Measurements from ENCODE around the gene FILIP1. TPM values are rescaled to one million over a fixed set of nuclear protein-coding genes. Genes with fewer than 3 reads are reported as not detected.

FILIP1 gene
- polyA plus RNA-seq, 1 of the 3 experiments (the other 2 are of a cell fraction): 0.03 TPM

DNA sequence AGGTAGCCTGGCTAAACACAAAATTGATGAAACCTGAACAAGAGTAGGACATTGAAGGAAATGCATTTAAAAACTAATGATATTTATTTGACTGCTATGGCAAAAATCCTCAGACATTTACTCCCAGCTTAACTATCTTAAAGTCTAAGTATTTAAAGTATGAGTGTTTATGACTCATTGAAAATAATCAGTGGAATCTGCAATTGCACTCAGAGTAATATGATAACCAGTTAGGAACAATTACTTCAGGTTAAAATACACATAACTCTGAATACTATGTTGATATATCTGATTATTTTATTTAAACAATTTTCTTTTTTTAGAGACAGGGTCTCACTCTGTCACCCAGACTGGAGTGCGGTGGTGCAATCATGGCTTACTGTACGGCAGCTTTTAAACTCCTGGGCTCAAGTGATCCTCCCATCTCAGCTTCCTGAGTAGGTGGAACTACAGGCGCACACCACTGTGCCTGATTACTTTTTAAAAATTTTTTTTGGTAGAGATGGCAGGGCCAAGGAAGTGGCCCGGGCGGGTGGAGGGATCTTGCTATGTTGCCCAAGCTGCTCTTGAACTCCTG is 43.9 kb downstream of the FILIP1 start (continued):
- TF ChIP-seq, protein P1, sequence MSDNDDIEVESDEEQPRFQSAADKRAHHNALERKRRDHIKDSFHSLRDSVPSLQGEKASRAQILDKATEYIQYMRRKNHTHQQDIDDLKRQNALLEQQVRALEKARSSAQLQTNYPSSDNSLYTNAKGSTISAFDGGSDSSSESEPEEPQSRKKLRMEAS (IDR thresholded peaks at IDR 0.05; ENCODE audit: low read depth): no peak
- TF ChIP-seq SMC3 (IDR thresholded peaks at IDR 0.05; ENCODE audit: low read depth, low read length): no peak
- no peak for TF ChIP-seq SIN3A (IDR thresholded peaks at IDR 0.05; ENCODE audit: borderline replicate concordance, low read depth, low read length)
- TF ChIP-seq TAF1 (IDR thresholded peaks at IDR 0.05; ENCODE audit: borderline replicate concordance, low read depth, low read length): no peak
- TF ChIP-seq, protein P2, sequence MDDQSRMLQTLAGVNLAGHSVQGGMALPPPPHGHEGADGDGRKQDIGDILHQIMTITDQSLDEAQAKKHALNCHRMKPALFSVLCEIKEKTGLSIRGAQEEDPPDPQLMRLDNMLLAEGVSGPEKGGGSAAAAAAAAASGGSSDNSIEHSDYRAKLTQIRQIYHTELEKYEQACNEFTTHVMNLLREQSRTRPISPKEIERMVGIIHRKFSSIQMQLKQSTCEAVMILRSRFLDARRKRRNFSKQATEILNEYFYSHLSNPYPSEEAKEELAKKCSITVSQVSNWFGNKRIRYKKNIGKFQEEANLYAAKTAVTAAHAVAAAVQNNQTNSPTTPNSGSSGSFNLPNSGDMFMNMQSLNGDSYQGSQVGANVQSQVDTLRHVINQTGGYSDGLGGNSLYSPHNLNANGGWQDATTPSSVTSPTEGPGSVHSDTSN (IDR thresholded peaks at IDR 0.05): peak; percentile 62
- no peak for TF ChIP-seq YY1 (IDR thresholded peaks at IDR 0.05; ENCODE audit: low read depth)
- no peak for TF ChIP-seq EZH2phosphoT487 (IDR thresholded peaks at IDR 0.05; ENCODE audit: borderline replicate concordance, low read depth)
- TF ChIP-seq FOSL2 (IDR thresholded peaks at IDR 0.05; ENCODE audit: borderline replicate concordance, low read depth): peak; percentile 89
- no peak for TF ChIP-seq RXRA (IDR thresholded peaks at IDR 0.05; ENCODE audit: borderline replicate concordance, low read depth)

DNA sequence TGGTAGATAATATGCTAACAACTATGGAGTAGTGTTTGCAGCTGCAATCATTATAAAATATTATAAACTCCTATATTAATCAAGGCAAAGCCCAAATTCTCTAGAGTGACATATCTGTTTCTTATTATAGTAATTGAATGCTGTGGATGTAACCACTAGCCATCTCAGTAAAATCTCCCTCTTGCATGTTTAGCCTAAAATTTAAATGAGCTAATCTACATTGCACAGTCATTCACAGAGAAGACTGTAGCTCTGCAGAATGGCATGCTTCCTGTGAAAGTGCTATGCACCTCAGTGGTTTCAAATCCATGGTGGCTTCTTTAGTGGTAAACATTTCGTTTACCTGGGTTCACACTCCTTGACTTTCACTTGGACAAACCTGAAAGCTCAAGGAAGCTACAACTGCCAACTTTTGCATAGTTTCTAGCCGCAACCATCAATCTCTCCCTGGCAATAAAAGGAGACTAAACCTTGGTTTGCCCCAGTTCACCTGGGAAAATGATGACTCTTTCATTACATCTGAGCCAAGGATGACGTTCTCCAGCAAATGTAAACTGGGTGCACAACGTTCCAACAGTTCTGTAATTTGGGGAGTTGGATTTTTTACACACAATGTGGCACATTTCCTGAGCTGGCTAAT is 47.2 kb downstream of the FILIP1 start:
- H3K79me2 ChIP-seq (ENCODE audit: insufficient read depth): no peaks in the 10 kb centered on the region
- WGBS (ENCODE audit: low lambda C conversion rate): 63% methylated on average over 4 of the region's 4 CpGs

More for the DNA sequence above, 47.2 kb downstream of the FILIP1 start:
- Histone ChIP-seq H2AFZ (ENCODE audit: low read depth) (no peak overlapping the region), H3K4me3 (ENCODE audit: low read depth in 2 of 2, low read length in 1 of 2) (no peak overlapping the region), H4K20me1 (ENCODE audit: insufficient read depth) (no peaks in the 10 kb centered on the region), H3K4me2 (no peak overlapping the region), H3K9me3 (no peaks in the 10 kb centered on the region), H3F3A (replicated peaks; ENCODE audit: insufficient read depth) (peaks cover 14% of the 10 kb centered on the region), H3K27ac (ENCODE audit: low read depth in 2 of 2, low read length in 1 of 2) (no peak overlapping the region), H3K27me3 (ENCODE audit: insufficient read depth) (no peaks in the 10 kb centered on the region), H3K9me2 (no peaks in the 10 kb centered on the region), H3K36me3 (replicated peaks in 1 of 2; ENCODE audit: control insufficient read depth in 1 of 2, insufficient read depth in 2 of 2, low read length in 1 of 2) (no peaks in the 10 kb centered on the region), H3K4me1 (ENCODE audit: control insufficient read depth in 1 of 2, insufficient read depth in 2 of 2, low read depth in 1 of 2, low read length in 1 of 2) (no peaks in the 10 kb centered on the region), H3K9ac (no peak overlapping the region)
- POLR2A ChIA-PET: no interaction called here
- no peak for DNase-seq
- CTCF ChIA-PET: interaction anchor here (0.6 to 1.3 kb wide), 2 partner anchors 64 to 299 kb away, joined by 3 to 4 read pairs; no protein-coding TSS in a partner anchor
- TF ChIP-seq, protein P3, sequence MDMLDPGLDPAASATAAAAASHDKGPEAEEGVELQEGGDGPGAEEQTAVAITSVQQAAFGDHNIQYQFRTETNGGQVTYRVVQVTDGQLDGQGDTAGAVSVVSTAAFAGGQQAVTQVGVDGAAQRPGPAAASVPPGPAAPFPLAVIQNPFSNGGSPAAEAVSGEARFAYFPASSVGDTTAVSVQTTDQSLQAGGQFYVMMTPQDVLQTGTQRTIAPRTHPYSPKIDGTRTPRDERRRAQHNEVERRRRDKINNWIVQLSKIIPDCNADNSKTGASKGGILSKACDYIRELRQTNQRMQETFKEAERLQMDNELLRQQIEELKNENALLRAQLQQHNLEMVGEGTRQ (IDR thresholded peaks at IDR 0.05; ENCODE audit: borderline replicate concordance, low read depth, low read length): no peak
- TF ChIP-seq RFX5 (IDR thresholded peaks at IDR 0.05; ENCODE audit: low read length) (no peak), RXRA (IDR thresholded peaks at IDR 0.05; ENCODE audit: borderline replicate concordance, low read depth) (no peak), GATA2 (CRISPR knock-in tag; IDR thresholded peaks at IDR 0.05) (no peak), GABPA (IDR thresholded peaks at IDR 0.05; ENCODE audit: low read depth) (no peak), CHD2 (IDR thresholded peaks at IDR 0.05; ENCODE audit: low read length, partially characterized antibody) (no peak), YY1 (IDR thresholded peaks at IDR 0.05; ENCODE audit: low read depth) (no peak), ELF1 (IDR thresholded peaks at IDR 0.05) (no peak), SMC3 (IDR thresholded peaks at IDR 0.05; ENCODE audit: low read depth, low read length) (no peak), EZH2phosphoT487 (IDR thresholded peaks at IDR 0.05; ENCODE audit: borderline replicate concordance, low read depth) (no peak)
- TF ChIP-seq, protein P4, sequence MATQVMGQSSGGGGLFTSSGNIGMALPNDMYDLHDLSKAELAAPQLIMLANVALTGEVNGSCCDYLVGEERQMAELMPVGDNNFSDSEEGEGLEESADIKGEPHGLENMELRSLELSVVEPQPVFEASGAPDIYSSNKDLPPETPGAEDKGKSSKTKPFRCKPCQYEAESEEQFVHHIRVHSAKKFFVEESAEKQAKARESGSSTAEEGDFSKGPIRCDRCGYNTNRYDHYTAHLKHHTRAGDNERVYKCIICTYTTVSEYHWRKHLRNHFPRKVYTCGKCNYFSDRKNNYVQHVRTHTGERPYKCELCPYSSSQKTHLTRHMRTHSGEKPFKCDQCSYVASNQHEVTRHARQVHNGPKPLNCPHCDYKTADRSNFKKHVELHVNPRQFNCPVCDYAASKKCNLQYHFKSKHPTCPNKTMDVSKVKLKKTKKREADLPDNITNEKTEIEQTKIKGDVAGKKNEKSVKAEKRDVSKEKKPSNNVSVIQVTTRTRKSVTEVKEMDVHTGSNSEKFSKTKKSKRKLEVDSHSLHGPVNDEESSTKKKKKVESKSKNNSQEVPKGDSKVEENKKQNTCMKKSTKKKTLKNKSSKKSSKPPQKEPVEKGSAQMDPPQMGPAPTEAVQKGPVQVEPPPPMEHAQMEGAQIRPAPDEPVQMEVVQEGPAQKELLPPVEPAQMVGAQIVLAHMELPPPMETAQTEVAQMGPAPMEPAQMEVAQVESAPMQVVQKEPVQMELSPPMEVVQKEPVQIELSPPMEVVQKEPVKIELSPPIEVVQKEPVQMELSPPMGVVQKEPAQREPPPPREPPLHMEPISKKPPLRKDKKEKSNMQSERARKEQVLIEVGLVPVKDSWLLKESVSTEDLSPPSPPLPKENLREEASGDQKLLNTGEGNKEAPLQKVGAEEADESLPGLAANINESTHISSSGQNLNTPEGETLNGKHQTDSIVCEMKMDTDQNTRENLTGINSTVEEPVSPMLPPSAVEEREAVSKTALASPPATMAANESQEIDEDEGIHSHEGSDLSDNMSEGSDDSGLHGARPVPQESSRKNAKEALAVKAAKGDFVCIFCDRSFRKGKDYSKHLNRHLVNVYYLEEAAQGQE (IDR thresholded peaks at IDR 0.05; ENCODE audit: low read depth, low read length): no peak
- TF ChIP-seq, protein P1 (IDR thresholded peaks at IDR 0.05; ENCODE audit: low read depth): no peak
- TF ChIP-seq, protein P5, sequence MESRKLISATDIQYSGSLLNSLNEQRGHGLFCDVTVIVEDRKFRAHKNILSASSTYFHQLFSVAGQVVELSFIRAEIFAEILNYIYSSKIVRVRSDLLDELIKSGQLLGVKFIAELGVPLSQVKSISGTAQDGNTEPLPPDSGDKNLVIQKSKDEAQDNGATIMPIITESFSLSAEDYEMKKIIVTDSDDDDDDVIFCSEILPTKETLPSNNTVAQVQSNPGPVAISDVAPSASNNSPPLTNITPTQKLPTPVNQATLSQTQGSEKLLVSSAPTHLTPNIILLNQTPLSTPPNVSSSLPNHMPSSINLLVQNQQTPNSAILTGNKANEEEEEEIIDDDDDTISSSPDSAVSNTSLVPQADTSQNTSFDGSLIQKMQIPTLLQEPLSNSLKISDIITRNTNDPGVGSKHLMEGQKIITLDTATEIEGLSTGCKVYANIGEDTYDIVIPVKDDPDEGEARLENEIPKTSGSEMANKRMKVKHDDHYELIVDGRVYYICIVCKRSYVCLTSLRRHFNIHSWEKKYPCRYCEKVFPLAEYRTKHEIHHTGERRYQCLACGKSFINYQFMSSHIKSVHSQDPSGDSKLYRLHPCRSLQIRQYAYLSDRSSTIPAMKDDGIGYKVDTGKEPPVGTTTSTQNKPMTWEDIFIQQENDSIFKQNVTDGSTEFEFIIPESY (IDR thresholded peaks at IDR 0.05; ENCODE audit: borderline replicate concordance, low read depth): no peak
- TF ChIP-seq, protein P6, sequence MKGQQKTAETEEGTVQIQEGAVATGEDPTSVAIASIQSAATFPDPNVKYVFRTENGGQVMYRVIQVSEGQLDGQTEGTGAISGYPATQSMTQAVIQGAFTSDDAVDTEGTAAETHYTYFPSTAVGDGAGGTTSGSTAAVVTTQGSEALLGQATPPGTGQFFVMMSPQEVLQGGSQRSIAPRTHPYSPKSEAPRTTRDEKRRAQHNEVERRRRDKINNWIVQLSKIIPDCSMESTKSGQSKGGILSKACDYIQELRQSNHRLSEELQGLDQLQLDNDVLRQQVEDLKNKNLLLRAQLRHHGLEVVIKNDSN (IDR thresholded peaks at IDR 0.05; ENCODE audit: borderline replicate concordance, low read depth): no peak
